Heart left ventricle (tissue), 16 donors: Measurements from ENCODE around the gene DGCR6L. TPM values are rescaled to one million over a fixed set of nuclear protein-coding genes. Genes with fewer than 3 reads are reported as not detected.
"Not testable (repeated sequence)": the region's sequence is repeated elsewhere in the genome, so short reads cannot be mapped to it uniquely, and the experiment has no call there.

Experiments used
- ATAC-seq, 4 donors: fragments of 200-7000 bp; cut with Tn5 transposase; one replicate each; pipeline ENCODE4 v1.9.1; 2020 to 2022; ENCODE audit warnings: moderate library complexity in 4 of 4, mild to moderate bottlenecking in 3 of 4, moderate number of reproducible peaks in 1 of 4
- DNase-seq, 5 donors: peaks; one replicate each; pipeline ENCODE4 v3.0.0-alpha.2; 2020
- H3K27ac ChIP-seq, 12 donors: fragments of 200-600 bp; sonication (generic) in 4 of 12; one replicate each; pipeline versions ENCODE4 v1.5.0 to v1.8.0; 2016 to 2022; ENCODE audit warnings: mild to moderate bottlenecking in 2 of 12
- H3K27me3 ChIP-seq, 9 donors: fragments of 200-600 bp; sonication (generic) in 2 of 9; one replicate each; pipeline versions ENCODE4 v1.5.1 to v1.8.0; 2016 to 2022; ENCODE audit warnings: mild to moderate bottlenecking in 3 of 9
- H3K36me3 ChIP-seq, 9 donors: fragments of 200-600 bp; sonication (generic) in 2 of 9; one replicate each; pipeline versions ENCODE4 v1.5.0 to v1.8.0; 2018 to 2022; ENCODE audit warnings: mild to moderate bottlenecking in 2 of 9
- H3K4me1 ChIP-seq, 12 donors: fragments of 200-600 bp; sonication (generic) in 4 of 12; one replicate each; pipeline versions ENCODE4 v1.5.0 to v1.8.0; 2016 to 2022; ENCODE audit warnings: mild to moderate bottlenecking in 3 of 12
- H3K4me3 ChIP-seq, 12 donors: fragments of 200-600 bp; sonication (generic) in 4 of 12; one replicate each; pipeline versions ENCODE4 v1.5.0 to v1.8.0; 2017 to 2022; ENCODE audit warnings: mild to moderate bottlenecking in 9 of 12, moderate library complexity in 4 of 12
- H3K9me3 ChIP-seq, 12 donors: fragments of 200-600 bp; sonication (generic) in 4 of 12; one replicate each; pipeline versions ENCODE4 v1.5.0 to v1.8.0; 2016 to 2022; ENCODE audit warnings: mild to moderate bottlenecking in 1 of 12
- POLR2A ChIP-seq, 2 donors: fragments of 450-650 bp; IDR thresholded peaks; one replicate each; pipeline ENCODE4 v1.6.1; 2017; ENCODE audit warnings: antibody characterized with exemption in 2 of 2, mild to moderate bottlenecking in 2 of 2, moderate library complexity in 2 of 2
- WGBS, 4 donors: extraction: QIAGEN DNeasy Blood & Tissue Kit in 2 of 4; methylation state at CpG; one replicate each; pipeline versions ENCODE4 v1.1.5 to v1.1.7; 2013 to 2018; 5-methylcytosine and 5-hydroxymethylcytosine counted together
- intact Hi-C, 10 donors: fragments of 100-400 bp; cut with DNase I; formaldehyde crosslinking; loops; one replicate each; pipeline versions ENCODE4 v1.11.1 to v1.14.2; 2022
- polyA plus RNA-seq, 2 donors: library from polyadenylated mRNA; stranded (reverse); fragments of 200-250 nt; gene quantifications; one replicate each; pipeline ENCODE4 v1.2.3, GENCODE V29; 2013
- total RNA-seq, 9 donors: library from RNA; depleted of rRNA in 2 of 9; stranded (reverse); fragments of >200 nt in 2 of 9; fragmentation: NEBNext Ultra II Directional in 3 of 9; extraction: Animal tissue kit (Norgen Biotek cat#: 25700) in 3 of 9; gene quantifications; one replicate each; pipeline versions ENCODE4 v1.1.0 to v1.2.4, GENCODE V29; 2016 to 2023
- TF ChIP-seq, protein P1 (sequence below), 12 donors: fragments of 200-600 bp; sonication (generic) in 4 of 12; IDR thresholded peaks; one replicate each; pipeline versions ENCODE4 v1.5.0 to v1.8.0; 2018 to 2022; ENCODE audit warnings: antibody characterized with exemption in 12 of 12, mild to moderate bottlenecking in 5 of 12
- donor health status: ischemic (EF 13 %, LVEDD 7.1; RV severe dilation, severe dysfunction).
- donor health status: healthy with polysubstance abuse.
- donor health status: DM: no; HTN: yes; CAD: no.
- donor health status: DM: no; HTN: no; CAD: no.
- donor health status: ischemic (EF 25% LVEDD 6.9; RV normal size, moderate dysfunction).
- donor health status: ischemic (EF 25% LVEDD 5.7; RV mildly dilated, moderate dysfunction).
- donor health status: healthy.
- donor health status: DM: yes; HTN: yes; CAD: no.
- donor health status: ischemic (EF 35%, LVEDD 5.7; RV mildly dilated, moderate dysfunction).
- donor health status: nonischemic (EF 11% LVEDD 7.7; RV severe dilation, severe dysfunction).
- donor health status: DM: yes; HTN: yes; CAD: no.
- donor health status: PGD.
- donor health status: ischemic (EF 29% LVEDD 5.4; RV normal size, mild dysfunction).
- donor health status: nonischemic (EF 23%, LVEDD 6.1; RV moderate dilation, normal function).

Gene DGCR6L
- total and polyA plus RNA-seq, 11 donors = 31.8 to 101 (median 46.1) TPM

DNA sequence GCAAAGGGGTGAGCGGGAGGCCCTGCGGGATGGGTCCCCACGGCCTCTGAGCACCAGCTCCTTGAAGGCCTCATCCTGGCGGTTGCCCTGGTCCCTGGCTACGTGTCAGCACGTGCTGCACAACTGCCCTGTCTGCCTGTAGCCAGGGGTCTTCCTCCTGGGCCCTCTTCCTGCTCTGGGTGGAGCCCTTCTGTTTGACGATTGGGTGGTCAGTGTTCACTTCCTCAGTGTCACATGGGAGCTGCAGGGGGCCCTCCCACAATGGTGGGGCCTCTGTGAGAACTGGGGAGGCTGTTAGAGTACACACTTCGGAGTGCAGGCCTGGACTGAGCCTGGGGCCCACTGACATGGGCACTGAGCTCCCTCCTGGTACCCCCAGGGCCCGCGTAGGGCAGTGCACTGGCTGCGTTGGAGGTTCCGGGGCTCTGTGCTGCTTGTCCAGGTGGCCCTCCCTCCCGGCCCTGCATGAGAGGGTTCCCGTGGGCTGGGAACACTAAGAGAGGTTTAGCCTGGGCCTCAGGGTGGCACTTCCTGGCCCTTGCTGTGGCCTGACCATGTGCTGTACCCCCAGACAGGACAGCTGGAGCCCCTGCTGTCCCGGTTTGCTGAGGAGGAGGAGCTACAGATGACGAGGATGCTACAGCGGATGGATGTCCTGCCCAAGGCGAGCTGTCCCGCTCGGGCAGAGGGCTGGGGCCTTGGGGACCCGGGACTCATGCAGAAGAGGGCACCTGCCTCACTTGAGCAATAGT lies 13.8 kb downstream of the DGCR6L start:
- no peak overlapping the region for H3K4me3 ChIP-seq
- TF ChIP-seq POLR2A (IDR thresholded peaks at IDR 0.05) = no peak
- TF ChIP-seq, protein P1, sequence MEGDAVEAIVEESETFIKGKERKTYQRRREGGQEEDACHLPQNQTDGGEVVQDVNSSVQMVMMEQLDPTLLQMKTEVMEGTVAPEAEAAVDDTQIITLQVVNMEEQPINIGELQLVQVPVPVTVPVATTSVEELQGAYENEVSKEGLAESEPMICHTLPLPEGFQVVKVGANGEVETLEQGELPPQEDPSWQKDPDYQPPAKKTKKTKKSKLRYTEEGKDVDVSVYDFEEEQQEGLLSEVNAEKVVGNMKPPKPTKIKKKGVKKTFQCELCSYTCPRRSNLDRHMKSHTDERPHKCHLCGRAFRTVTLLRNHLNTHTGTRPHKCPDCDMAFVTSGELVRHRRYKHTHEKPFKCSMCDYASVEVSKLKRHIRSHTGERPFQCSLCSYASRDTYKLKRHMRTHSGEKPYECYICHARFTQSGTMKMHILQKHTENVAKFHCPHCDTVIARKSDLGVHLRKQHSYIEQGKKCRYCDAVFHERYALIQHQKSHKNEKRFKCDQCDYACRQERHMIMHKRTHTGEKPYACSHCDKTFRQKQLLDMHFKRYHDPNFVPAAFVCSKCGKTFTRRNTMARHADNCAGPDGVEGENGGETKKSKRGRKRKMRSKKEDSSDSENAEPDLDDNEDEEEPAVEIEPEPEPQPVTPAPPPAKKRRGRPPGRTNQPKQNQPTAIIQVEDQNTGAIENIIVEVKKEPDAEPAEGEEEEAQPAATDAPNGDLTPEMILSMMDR (IDR thresholded peaks at IDR 0.05) = no peak
- no peak overlapping the region for H3K27ac ChIP-seq
- no peaks in the 10 kb centered on the region for H3K4me1 ChIP-seq
- H3K27me3 ChIP-seq = peaks cover 0 to 21% (median 8%) of the 10 kb centered on the region in 9 donors
- ATAC-seq (peak in 1 of 4 donors; percentile 6), DNase-seq (peak in 1 of 5 donors; percentile 47)
- no peaks in the 10 kb centered on the region for H3K36me3 ChIP-seq
- intact Hi-C loops = no loop called here
- 77 to 84% (median 79%) methylated on average over 2 to 21 of the region's 21 CpGs for WGBS, 4 donors
- H3K9me3 ChIP-seq = no peaks in the 10 kb centered on the region

DNA sequence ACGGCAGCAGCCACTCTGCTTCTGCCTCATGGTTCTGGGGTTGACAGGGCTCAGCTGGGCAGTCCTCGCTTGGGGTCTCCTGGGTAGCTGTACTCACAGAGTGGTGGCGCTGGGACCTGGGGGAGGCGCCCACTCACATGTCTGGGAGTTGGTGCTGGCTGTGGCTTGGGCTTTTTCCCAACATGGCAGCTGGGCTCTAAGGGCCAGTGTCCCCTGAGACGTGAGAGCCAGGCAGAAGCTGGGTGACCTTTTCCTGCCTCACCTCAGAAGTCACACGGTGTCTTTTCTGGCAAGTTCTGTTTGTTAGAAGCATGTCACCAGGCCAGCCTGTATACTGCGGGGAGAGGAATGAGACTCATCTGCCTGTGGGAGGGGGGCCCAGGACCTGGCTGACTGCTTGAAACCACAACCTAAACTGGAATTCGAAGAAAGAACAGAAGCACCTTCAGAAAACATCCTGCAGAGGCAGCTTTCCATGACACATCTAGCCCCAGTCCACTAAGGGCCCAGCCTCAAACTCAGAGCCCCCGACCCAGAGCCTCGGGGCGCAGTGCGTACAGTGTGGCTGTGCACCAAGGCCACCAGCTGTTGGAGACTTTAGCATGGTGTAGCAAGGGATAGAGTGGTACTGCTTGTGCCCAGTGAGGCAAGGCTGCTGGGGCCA lies 14.5 kb downstream of the DGCR6L start:
- WGBS, 4 donors = 70 to 86% (median 77%) methylated on average over 5 to 12 of the region's 12 CpGs
- intact Hi-C loops, ATAC-seq, H3K27ac ChIP-seq, H3K4me3 ChIP-seq, DNase-seq, H3K36me3 ChIP-seq, H3K9me3 ChIP-seq, H3K4me1 ChIP-seq: not testable (repeated sequence)
- peaks cover 0 to 23% (median 9%) of the 10 kb centered on the region in 9 donors for H3K27me3 ChIP-seq

DNA sequence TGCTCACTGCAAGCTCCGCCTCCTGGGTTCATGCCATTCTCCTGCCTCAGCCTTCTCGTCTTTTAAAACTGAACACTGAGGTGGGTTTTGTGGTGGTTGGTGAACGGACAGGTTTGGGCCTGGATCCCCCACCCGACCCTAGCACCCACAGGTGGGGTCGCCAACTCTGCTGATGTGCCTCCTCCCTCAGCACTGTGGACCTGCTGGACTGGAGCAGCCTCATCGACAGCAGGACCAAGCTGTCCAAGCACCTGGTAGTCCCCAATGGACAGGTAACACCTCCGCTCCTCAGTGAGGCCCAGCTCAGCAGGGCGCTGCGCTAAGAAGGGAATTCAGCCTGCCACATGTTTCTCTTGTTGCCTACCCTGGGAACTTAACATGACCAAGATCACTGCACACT lies 15.2 kb downstream of the DGCR6L start:
- TF ChIP-seq, protein P1 (IDR thresholded peaks at IDR 0.05) = no peak
- no peak for TF ChIP-seq POLR2A (IDR thresholded peaks at IDR 0.05)
- peaks cover 0 to 7% (median 5%) of the 10 kb centered on the region in 12 donors for H3K4me1 ChIP-seq
- H3K4me3 ChIP-seq = no peak overlapping the region
- DNase-seq = no peak
- intact Hi-C loops = no loop called here
- no peaks in the 10 kb centered on the region for H3K36me3 ChIP-seq
- no peak overlapping the region for H3K27ac ChIP-seq
- H3K9me3 ChIP-seq = no peaks in the 10 kb centered on the region
- 84 to 93% (median 91%) methylated on average over 8 to 9 of the region's 9 CpGs for WGBS, 4 donors
- ATAC-seq = no peak
- peaks cover 0 to 23% (median 9%) of the 10 kb centered on the region in 9 donors for H3K27me3 ChIP-seq

DNA sequence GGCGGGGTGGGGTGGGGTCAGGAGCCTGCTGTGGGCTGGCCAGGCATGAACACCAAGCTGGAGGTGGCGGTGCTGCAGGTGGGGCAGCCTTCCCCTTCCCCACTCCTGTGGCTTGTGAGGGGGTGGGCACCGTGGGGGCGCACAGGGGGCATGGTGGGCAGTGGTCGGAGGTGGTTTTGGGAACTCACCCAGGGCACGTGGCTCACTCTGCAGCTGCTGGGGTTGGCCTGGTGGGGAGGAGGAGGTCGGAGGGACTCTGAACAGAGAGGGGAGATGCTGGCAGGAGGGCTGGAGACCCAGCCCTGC lies 16.7 kb downstream of the DGCR6L start:
- H3K9me3 ChIP-seq, DNase-seq, H3K27ac ChIP-seq, ATAC-seq, intact Hi-C loops, H3K4me3 ChIP-seq, H3K36me3 ChIP-seq: not testable (repeated sequence)
- Histone ChIP-seq H3K4me1 (peaks cover 0 to 19% (median 6%) of the 10 kb centered on the region in 12 donors), H3K27me3 (peaks cover 0 to 23% (median 9%) of the 10 kb centered on the region in 9 donors)
- WGBS, 4 donors = 43 to 77% (median 75%) methylated on average over 3 to 7 of the region's 7 CpGs

DNA sequence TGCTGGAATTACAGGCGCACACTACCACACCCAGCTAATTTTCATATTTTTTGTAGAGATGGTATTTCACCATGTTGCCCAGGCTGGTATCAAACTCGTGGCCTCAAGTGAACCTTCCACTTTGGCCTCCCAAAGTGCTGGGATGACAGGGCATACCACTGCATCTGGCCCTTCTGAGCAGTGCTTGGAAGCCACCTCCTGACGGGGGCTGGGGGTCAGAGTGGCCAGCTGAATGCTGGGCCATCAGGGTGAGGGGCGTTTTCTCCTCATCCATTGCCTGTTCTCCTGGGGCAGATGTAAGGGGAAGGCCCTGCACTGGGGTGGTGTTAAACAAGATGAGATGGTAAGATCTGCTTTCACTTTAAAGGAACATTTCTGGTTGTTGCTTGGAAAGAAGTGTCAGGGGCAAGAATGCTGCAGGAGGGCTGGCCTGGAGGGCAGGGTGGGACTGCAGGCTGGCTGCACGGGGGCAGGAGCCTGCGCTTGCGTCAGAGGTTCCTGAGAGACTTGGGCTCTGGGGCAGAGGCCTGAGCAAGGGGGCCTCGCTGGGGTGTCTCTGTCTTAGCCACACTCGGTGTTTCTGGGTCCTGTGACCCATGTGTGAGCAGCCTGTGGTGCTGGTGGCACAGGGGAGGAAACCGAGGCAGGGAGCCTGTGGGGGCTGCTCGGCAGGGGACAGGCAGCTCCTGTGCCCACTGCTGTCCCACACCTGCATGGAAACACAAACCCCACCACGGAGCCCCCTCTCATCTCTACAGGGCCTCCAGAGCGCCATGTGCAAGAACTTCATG lies 17.2 kb downstream of the DGCR6L start:
- Histone ChIP-seq H3K4me3 (no peak overlapping the region), H3K9me3 (no peaks in the 10 kb centered on the region), H3K4me1 (peaks cover 0 to 19% (median 6%) of the 10 kb centered on the region in 12 donors), H3K27me3 (peaks cover 0 to 23% (median 9%) of the 10 kb centered on the region in 9 donors), H3K27ac (no peak overlapping the region), H3K36me3 (no peaks in the 10 kb centered on the region)
- DNase-seq (peak in 1 of 5 donors; percentile 33), ATAC-seq (no peak)
- WGBS, 4 donors = 83 to 85% (median 84%) methylated on average over 10 to 13 of the region's 13 CpGs
- no peak for TF ChIP-seq POLR2A (IDR thresholded peaks at IDR 0.05)
- TF ChIP-seq, protein P1 (IDR thresholded peaks at IDR 0.05) = no peak
- intact Hi-C loops = no loop called here
